ENCODE data around the gene KCNAB1.

The KCNAB1 gene

GRCh38 chr3:156472150-156472549, 351.8 kb downstream of the KCNAB1 start:
- DNase-seq: no peak

DNA sequence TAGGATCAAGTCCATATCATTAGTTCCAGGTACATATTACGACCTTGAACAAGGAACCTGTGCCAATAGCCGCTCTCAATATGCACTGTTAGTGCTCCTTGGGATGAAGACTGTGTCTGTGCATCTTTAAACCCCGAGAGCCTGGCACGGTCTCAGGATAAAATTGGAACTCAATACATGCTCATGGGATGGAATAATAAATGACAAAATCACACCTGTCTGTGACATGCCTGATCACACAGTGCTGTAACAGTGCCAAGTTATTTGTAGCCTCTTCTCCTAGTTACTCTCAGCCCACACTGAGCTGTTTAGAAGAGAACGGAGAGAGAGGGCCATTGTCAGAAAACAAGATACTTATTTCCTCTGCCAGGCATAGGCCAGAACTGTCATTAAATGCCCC, 352.3 kb downstream of the KCNAB1 start:
- no peak for DNase-seq

DNA sequence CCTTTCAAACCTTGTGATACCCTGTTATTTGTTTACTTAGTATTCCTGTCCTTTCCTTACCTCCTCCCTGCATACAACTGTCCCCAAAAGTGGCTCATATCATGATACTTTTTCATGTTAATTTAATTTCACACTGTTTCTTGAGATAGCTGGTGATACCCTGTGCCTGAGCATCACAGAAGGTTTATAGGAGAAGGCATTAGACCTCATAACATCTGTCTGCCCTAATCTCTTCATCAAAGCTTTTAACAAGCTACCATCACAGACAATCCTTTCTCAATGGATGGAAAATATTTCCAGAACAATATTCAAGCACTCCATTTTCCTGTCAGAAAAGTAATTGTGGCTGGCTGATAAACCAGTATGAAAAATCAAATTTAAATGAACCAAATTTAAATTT, 353.0 kb downstream of the KCNAB1 start:
- no peak for DNase-seq

DNA sequence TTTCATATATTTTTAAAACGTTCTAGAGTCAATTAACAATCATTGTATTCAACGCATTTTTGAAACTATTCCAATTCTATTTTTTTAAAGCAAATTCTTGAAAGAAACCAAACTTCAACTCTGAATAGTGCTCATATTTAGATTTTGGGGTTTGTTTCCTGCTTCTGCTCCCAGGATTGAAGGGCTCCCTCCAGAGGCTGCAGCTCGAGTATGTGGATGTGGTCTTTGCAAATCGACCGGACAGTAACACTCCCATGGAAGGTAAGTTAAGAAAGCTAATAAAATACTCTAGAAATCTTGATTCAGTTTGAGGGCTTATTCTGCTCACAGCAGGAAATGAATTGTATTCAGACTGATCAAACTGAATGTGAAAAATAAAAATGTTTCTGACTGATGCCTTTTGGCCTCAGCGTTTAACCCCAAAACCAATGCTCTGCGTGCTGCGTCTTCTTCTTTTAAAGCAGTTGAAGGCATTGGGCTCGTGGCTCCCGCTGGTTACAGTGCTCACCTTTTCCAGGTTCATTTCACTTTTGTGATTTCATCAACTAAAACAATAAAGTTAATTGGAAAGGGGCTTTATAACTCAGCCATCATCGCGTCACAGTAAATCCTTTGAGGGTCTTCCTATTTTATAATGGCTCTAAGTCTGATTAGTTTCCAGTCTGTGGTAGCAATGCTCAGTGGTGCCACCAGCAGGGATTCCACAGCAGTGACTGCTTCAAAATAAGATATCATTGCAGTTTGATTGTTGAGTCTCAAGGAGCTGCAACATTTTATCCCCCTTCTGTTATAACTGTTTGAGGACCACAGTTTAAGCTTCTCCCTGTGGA, 354.4 kb downstream of the KCNAB1 start:
- no peak for DNase-seq

- DNase-seq: no peak
These were observed 356.9 kb downstream of the KCNAB1 start for GRCh38 chr3:156477323-156477722.

DNA sequence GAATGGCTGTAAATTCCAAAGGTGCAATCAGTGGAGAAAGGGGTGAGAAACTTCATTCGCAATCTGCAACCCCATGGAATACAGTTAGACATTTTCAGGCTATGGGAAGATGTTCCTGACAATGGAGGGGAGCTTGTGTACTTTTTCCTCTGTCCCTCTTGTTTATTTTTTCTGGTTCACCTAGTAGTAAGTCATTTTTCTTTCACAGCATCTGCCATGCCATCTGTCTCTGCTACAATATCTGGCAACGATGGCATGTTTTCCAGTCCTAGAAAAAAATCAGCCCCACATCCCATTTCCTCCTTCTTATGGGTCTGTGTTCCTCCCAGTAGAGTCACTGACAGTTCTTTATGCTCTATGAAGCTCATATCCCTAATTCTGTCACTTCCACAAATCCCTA, 358.5 kb downstream of the KCNAB1 start:
- DNase-seq: no peak

- no peak for DNase-seq
These were observed 359.2 kb downstream of the KCNAB1 start for GRCh38 chr3:156479604-156480003.

DNA sequence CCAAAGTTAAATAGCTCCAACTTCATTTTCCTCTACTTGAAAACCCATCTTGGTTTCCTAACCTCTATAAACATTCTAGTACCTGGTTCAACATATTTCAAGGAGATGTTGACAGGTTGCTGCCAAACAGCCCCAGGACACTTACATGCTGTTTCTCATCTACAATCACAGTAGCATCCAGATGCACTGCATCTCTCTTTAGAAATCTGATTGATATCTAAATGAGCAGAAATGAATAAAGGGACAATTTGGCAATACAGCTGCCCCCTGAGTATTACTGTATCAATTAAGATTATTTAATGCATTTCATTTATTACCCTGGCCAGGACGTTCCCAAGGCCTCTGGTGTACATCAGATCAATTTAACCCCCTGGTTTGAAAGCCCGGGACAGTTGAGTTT, 360.6 kb downstream of the KCNAB1 start:
- no peak for DNase-seq

GRCh38 chr3:156483002-156483401, 362.6 kb downstream of the KCNAB1 start:
- no peak for DNase-seq

DNA sequence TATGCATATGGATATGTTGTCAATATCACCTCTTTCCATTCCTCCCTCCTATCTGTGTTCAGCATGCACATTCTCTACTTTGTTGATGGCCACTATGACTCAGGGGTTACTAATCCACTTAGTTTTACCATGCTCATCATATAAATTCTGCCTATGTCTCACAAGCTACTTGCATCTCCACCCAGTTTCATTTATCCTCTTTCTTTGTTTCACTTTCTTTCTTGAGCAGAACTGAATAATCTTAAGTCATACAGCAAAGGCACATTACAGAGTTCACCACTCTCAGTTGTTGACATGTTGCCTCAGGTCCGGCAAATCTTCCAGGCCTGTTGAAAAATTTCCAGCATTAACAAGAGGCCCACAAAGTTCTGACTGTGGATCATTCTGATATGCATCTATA, 363.0 kb downstream of the KCNAB1 start:
- DNase-seq: peak in 1 of 2 donors; percentile 93

GRCh38 chr3:156483961-156484787, 363.8 kb downstream of the KCNAB1 start:
- peak in 1 of 2 donors; percentile 90 for DNase-seq

- DNase-seq: no peak
These were observed 368.4 kb downstream of the KCNAB1 start for GRCh38 chr3:156488767-156489166.

GRCh38 chr3:156489462-156489911, 369.1 kb downstream of the KCNAB1 start:
- DNase-seq: no peak

DNA sequence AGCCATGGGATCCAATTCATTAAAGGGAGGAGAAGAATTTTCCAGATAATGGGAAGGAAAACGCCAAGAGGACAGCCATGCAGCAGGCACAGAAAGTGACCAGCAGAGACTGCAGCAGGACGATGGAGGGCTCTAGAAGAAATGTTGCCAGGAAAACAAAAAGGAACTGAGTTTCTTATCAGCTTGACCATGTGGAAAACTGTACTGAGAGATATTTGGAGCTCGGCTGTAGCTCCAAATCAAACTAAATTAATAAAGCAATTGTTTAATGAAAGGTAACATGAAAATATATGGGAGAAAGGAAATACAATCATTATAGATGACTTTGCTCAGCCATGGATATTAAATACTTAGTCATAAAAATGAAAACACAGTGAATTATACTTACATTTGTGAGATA, 370.8 kb downstream of the KCNAB1 start:
- no peak for DNase-seq

DNA sequence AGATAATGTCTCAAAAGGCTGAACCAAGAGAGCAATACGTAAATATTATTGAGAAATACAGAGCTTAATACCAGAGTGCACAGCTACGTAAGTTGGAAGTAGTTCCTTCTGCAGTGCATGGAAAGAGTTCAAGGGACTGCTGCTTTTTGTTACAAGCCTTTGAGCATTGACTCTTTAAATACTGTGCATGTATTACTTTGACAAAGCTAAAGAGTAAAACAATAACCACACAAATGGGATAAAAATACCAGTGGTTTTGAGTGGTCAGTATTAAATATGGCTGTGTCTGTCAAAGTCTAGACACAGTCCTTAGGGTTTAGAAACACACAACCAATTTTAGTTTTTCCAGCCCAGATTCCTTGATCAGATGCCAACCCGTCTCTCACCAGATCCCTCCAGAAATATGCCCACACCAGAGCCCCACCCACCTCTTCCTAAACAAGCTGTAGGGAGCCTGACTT, 372.5 kb downstream of the KCNAB1 start:
- no peak for DNase-seq

GRCh38 chr3:156493887-156494286, 373.5 kb downstream of the KCNAB1 start:
- DNase-seq: no peak

DNA sequence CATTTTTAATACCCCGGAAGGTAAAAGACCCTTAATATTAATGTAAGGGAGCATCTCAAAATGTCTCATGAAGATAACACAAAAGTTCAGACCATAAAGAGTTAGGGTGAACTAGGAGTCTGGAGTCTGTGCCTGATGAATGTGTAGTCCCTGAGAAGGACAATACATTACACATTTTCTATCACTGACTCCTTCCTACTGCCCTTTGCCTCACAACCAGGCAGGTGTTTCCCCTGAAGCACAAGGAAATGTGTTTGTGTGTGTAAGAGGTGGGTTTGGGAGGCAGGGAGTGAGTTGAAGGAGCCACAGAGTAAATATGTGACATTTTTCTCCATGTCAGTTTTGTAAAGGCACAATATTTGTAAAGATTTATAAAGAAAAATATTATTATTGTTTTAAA, 375.4 kb downstream of the KCNAB1 start:
- DNase-seq: no peak

GRCh38 chr3:156497326-156497725, 376.9 kb downstream of the KCNAB1 start:
- DNase-seq: no peak

DNA sequence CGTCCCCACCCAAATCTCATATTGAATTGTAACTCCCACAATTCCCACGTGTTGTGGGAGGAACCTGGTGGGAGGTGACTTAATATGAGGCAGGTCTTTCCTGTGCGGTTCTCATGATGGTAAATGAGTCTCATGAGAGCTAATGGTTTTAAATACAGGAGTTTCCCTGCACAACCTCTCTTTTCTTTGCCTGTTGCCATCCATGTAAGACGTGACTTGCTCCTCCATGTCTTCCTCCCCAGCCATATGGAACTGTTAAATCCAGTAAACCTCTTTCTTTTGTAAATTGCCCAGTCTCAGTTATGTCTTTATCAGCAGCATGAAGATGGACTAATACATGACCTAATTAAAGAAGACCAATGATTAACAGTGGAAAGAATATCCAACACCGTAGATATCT, 377.9 kb downstream of the KCNAB1 start:
- no peak for DNase-seq

- DNase-seq: no peak
These were observed 386.9 kb downstream of the KCNAB1 start for GRCh38 chr3:156507285-156507684.

DNA sequence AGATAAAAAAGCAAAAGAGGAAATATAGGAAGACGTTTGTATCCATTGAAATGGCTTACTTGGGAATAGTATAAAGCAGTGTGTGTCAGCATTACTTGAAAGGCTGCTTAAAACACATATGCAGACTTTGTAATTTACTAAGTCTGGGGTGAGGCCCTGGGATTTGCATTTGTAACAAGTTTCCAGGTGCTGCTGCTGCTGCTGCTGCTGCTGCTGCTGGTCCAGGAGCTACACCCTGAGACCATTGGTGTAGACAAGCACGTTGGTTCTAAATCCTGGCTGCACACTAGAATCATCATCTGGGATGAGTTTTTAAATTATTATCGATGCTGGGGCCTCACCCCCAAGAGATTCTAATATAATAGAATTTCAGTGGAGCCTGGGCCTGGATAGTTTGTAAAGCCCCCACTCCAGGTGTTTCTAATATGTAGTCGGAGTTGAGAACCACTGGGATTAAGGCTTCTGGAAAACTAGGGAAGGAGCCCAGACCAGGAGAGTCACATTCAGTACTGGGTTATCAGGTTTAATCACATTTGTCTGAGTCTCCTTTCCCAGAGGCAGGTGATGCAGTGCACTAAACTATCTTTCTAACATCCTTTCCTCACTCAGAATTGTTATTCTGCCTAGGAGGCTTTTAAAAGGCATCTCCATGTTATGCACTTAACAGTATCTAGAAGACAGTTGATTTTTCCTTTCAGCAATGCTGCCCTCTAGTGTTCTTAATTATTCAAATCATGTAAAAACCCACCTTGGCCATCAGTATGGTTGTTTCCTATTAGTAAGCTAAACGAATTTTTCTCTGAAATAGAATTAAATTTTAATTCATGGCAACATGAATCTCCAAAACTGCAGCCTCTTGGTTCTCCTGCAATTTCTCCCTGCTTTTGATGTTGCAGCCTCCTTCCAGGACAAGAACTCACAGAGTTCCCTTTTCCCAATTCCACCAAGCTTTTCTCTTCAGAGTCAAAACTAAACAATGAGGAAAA, 389.1 kb downstream of the KCNAB1 start:
- DNase-seq: peak in 1 of 2 donors; percentile 59

DNA sequence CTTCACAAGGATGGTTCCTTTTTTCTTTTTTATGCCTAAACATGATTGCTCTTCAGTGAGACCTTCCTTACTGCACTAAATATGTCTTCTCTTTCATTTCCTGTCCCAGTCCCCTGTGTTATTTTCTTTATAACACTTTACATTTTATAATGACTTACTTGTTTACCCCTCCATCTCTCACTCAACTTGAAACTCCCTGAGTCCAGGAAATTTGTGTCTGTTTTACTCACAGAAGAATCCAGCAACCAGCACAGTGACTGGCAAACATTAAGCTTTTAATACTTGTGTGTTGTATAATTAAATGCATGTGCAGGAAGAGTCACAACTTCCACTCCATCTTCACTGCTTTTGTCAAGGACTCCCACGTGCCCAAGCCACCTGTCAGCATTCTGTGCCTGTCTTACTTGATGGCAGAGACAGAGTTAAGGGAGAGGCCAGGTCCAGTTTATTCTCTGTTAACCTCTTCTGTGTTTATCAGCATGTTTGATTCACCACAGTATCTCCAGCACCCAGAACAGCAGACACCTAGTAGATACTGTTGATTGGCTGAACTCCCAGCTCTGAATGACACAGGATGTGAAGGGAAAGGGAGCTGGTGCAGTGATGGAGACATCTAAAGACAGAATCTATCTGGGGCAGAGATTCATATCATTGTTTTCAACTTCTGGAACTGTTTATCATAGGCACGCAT, 391.8 kb downstream of the KCNAB1 start:
- no peak for DNase-seq

All from bone marrow (tissue), 2 donors.